Measurements from ENCODE around the gene NDUFA7. TPM values are rescaled to one million over a fixed set of nuclear protein-coding genes. Genes with fewer than 3 reads are reported as not detected.
A peak's percentile ranks its signal among the peaks of the same experiment; 100 is the strongest.

Gene NDUFA7
- 10 to 100 TPM; 54.0 to 75.9 (median 61.1) TPM for total RNA-seq (2021; fragmentation: NEBNext Ultra II Directional; extraction: Animal tissue kit (Norgen Biotek cat#: 25700))
- long read RNA-seq, transcript NDUFA7-201 (4 exons, 601 nt) = major isoform, 90 of 94 reads
- long read RNA-seq, partial matches to known transcripts = 3 of 94 reads
- long read RNA-seq, other reads (novel, unspliced or antisense) = 0 of 94 reads

DNA sequence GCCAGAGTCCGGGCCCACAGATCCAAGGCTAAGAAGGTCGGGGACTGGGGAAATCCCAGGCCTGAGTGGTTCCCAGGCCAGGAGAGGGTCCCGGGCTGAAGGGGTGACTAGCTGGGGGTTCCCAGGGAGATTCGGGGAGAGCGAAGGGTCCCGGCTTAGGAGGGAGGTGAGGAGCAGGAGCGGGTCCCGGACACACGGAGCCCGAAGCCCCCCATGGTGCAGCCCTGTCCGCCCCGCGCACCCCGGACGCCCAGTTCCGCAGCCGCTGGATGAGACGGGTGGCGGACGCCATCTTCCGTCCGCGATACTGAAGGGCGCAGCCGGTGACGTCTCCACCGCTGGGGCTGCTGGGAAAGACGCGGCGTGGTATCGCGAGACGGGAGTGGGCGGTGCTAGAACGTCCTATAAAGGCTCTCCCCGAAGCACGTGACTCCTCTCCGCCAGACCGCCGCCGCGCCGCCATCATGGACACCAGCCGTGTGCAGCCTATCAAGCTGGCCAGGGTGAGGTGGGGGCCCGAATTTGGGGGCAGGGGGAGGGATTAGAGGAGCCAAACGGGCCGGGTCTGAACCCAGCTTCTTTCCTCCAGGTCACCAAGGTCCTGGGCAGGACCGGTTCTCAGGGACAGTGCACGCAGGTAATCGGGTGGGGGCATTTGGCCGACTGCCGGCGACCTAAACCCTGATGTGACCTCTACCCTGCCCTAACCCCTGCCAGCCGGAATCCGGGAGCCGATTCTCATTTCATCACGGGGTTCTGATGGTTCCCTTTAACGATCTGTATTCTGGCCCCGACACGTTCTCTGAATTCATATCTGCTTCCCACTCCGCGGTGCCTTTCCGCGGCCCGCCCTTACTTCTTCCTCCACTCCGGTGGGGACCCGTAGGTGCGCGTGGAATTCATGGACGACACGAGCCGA, at the start of gene NDUFA7, which contains the start of gene RPS28:
TSS of gene NDUFA7 (minus strand) at position 309 of the 919 bp plus-strand sequence. CDS start at position 292, 17 bp downstream.
TSS of gene RPS28 (plus strand) at position 430 of the 919 bp plus-strand sequence. CDS start at position 465, 35 bp downstream.
- H3K27me3 Mint-ChIP-seq (ENCODE audit: insufficient read depth) = no peaks in the 10 kb centered on the region; the same call in none of the 2 replicates
- peaks cover 20% of the 10 kb centered on the region for H3K4me1 Mint-ChIP-seq (ENCODE audit: low read depth)
- peak within 1 kb of the TSS; percentile 100 for H3K4me3 Mint-ChIP-seq
- no peaks in the 10 kb centered on the region for H3K9me3 Mint-ChIP-seq
- H3K27ac Mint-ChIP-seq = peak within 1 kb of the TSS; percentile 100
- peaks cover 28% of the 10 kb centered on the region for H3K36me3 Mint-ChIP-seq (ENCODE audit: low read depth)
- peak; percentile 26; the same call in 1 of the 2 replicates for TF ChIP-seq CTCF (IDR thresholded peaks at IDR 0.05)
- peak; percentile 93 for DNase-seq

- Mint-ChIP-seq H3K27me3 (ENCODE audit: insufficient read depth) (no peaks in the 10 kb centered on the region; the same call in 1 of the 2 replicates), H3K9me3 (no peaks in the 10 kb centered on the region), H3K4me3 (no peak overlapping the region), H3K27ac (no peak overlapping the region), H3K4me1 (ENCODE audit: low read depth) (peaks cover 23% of the 10 kb centered on the region), H3K36me3 (ENCODE audit: low read depth) (0 out of 2 replicates have a peak, but pooled peaks cover 8% of the 10 kb centered on the region)
- no peak for DNase-seq
- no peak for TF ChIP-seq CTCF (IDR thresholded peaks at IDR 0.05)
Observed at GRCh38 chr19:8370176-8371010, 49.2 kb upstream of the NDUFA7 start.

DNA sequence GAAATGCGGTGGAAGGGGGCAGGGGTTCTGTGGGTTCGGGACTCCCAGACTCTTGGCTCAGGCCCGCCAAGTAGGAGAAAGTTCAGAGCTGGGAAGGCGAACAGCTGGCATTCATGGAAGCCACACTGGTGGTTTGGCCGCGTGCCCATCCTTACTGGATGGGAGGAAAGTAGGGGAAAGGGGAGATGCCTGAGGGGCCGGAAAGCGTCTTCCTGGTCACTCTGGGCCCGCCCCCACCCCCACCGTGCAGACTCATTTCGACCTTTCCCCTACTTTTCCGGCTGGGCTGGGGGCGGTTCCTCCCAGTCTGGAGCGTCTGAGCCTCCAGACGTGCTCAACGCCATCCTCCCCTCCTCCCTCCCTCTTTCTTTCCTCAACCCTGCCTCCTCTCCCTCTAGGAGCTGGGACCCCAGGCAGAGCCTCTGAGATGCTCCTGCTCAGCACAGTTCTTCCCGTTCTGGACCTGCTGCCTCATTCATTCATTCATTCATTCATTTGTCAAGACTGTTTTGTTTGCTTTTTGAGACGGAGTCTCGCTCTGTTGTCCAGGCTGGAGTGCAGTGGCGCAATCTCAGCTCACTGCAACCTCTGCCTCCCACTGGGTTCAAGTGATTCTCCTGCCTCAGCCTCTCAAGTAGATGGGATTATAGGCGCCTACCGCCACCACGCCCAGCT, 46.3 kb upstream of the NDUFA7 start:
- Mint-ChIP-seq H3K9me3 (no peaks in the 10 kb centered on the region), H3K4me1 (ENCODE audit: low read depth) (peaks cover 35% of the 10 kb centered on the region), H3K36me3 (ENCODE audit: low read depth) (no peaks in the 10 kb centered on the region), H3K4me3 (peak overlapping the region; percentile 64), H3K27me3 (ENCODE audit: insufficient read depth) (no peaks in the 10 kb centered on the region; the same call in 1 of the 2 replicates), H3K27ac (no peak overlapping the region)
- DNase-seq = peak; percentile 93
- TF ChIP-seq CTCF (IDR thresholded peaks at IDR 0.05) = no peak

DNA sequence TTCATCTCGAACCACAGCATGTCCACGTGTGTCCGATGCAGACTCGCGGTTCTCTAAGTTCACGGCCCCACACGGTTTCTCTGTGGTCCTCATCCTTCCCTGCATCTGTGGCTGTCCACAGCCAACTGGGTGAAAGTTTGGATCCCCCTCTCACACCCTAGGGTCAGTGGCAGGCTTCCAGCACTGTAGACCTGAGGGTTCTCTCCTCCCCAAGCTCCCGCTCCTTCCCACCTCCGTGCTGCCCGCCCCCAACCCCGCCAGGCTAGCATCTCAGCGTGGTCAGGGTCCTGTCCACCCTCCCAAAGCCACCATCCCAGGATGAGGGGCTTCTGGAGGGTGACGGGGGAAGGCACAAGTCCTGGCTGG, 45.8 kb upstream of the NDUFA7 start:
- Mint-ChIP-seq H3K9me3 (no peaks in the 10 kb centered on the region), H3K4me3 (peak overlapping the region; percentile 64), H3K27me3 (ENCODE audit: insufficient read depth) (no peaks in the 10 kb centered on the region; the same call in 1 of the 2 replicates), H3K4me1 (ENCODE audit: low read depth) (peaks cover 41% of the 10 kb centered on the region), H3K36me3 (ENCODE audit: low read depth) (no peaks in the 10 kb centered on the region), H3K27ac (no peak overlapping the region)
- DNase-seq = no peak
- no peak for TF ChIP-seq CTCF (IDR thresholded peaks at IDR 0.05)

All from HFFc6 (cell line).